Aortic smooth muscle cell (primary cell): ENCODE results near the gene OR7A5. TPM values are rescaled to one million over a fixed set of nuclear protein-coding genes. Genes with fewer than 3 reads are reported as not detected.

Source experiments
- total RNA-seq: library from RNA; depleted of rRNA; stranded (reverse); fragments of >200 nt; gene quantifications from 2 replicates; pipeline ENCODE4 v1.2.3, GENCODE V29; 2014

The OR7A5 gene
- total RNA-seq = not detected in 2 replicates

GRCh38 chr19:14835011-14835410 lies at the start of gene OR7A5, which contains the start of gene OR7C1:
OR7A5 (minus strand) TSS chr19:14835185; CDS start chr19:14828241, 6,944 bp downstream.
OR7C1 (minus strand) TSS chr19:14835185; CDS start chr19:14800136, 35,049 bp downstream.

DNA sequence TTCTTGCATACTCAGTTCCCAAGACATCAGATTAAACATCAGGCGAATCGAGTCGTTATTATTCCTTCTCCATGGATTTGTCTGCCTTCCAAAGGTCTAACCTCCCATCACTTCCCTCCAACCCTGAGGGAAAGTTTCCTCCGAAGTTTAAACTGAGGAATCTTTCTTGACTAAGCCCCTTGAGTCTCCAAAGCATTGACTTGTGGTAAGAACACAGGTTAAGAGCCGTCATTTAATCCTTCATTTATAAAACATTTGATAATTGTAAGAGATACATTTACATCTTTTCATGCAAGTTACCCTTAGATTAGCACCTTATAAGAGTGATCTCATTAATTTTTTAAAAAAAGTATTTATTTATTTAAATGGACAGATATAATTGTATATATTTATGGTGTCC lies 13.8 kb upstream of the OR7A5 start, which contains the start of gene OR7A10:
TSS of gene OR7A10 (minus strand) at position 101 of the 400 bp plus-strand sequence. CDS start 7,045 bp downstream, outside the sequence.

GRCh38 chr19:14778110-14778845 lies 56.7 kb downstream of the OR7A5 start, which contains the start of gene ADGRE2:
ADGRE2 (minus strand) TSS chr19:14778560; CDS start chr19:14776756, 1,804 bp downstream.

Other genes with a start within 250 kb of the OR7A5 start
- gene ADGRE3, start 160.3 kb downstream of the OR7A5 start, total RNA-seq = not detected in 2 replicates
- gene ZNF333, start 145.1 kb downstream of the OR7A5 start, total RNA-seq = 19.0 and 19.4 TPM in 2 replicates
- 0.06 and 0.26 TPM in 2 replicates for gene ADGRE2, start 56.6 kb downstream of the OR7A5 start, total RNA-seq
- not detected in 2 replicates for gene OR7C1, start within 50 bp of the OR7A5 start, total RNA-seq
- gene OR7A10, start 13.7 kb upstream of the OR7A5 start, total RNA-seq = not detected in 2 replicates
- not detected in 2 replicates for gene OR7A17, start 50.9 kb upstream of the OR7A5 start, total RNA-seq
- gene OR7C2, start 106.3 kb upstream of the OR7A5 start, total RNA-seq = not detected in 2 replicates
- gene SLC1A6, start 144.7 kb upstream of the OR7A5 start, total RNA-seq = not detected in 2 replicates
- gene CASP14, start 214.3 kb upstream of the OR7A5 start, total RNA-seq = not detected in 2 replicates
- gene OR1I1, start 247.0 kb upstream of the OR7A5 start, total RNA-seq = not detected in 2 replicates